ENCODE results near the gene ARID3C. TPM values are rescaled to one million over a fixed set of nuclear protein-coding genes. Genes with fewer than 3 reads are reported as not detected.

The ARID3C gene
- total RNA-seq, 1 donor from 2014 or later = 4.7 TPM

- H3K9ac ChIP-seq = peak within 1 kb of the TSS; percentile 30
- peaks cover 34% of the 10 kb centered on the region for H3K4me1 ChIP-seq
- TF ChIP-seq, protein P1, sequence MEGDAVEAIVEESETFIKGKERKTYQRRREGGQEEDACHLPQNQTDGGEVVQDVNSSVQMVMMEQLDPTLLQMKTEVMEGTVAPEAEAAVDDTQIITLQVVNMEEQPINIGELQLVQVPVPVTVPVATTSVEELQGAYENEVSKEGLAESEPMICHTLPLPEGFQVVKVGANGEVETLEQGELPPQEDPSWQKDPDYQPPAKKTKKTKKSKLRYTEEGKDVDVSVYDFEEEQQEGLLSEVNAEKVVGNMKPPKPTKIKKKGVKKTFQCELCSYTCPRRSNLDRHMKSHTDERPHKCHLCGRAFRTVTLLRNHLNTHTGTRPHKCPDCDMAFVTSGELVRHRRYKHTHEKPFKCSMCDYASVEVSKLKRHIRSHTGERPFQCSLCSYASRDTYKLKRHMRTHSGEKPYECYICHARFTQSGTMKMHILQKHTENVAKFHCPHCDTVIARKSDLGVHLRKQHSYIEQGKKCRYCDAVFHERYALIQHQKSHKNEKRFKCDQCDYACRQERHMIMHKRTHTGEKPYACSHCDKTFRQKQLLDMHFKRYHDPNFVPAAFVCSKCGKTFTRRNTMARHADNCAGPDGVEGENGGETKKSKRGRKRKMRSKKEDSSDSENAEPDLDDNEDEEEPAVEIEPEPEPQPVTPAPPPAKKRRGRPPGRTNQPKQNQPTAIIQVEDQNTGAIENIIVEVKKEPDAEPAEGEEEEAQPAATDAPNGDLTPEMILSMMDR (IDR thresholded peaks at IDR 0.05) = peak; percentile 25
- TF ChIP-seq EZH2phosphoT487 (IDR thresholded peaks at IDR 0.05) = no peak
- peaks cover 25% of the 10 kb centered on the region for H3F3A ChIP-seq (ENCODE audit: low read depth)
- H2AFZ ChIP-seq (replicated peaks) = no peak within 1 kb of the TSS
- peak; percentile 95 for DNase-seq (ENCODE audit: low spot score)
- no peaks in the 10 kb centered on the region for H3K9me3 ChIP-seq (ENCODE audit: low read depth)
- H3K27me3 ChIP-seq = no peaks in the 10 kb centered on the region
- peaks cover 16% of the 10 kb centered on the region for H3K79me2 ChIP-seq (ENCODE audit: low read depth)
- no peaks in the 10 kb centered on the region for H3K9me3 Mint-ChIP-seq
- peak within 1 kb of the TSS; percentile 81 for H3K4me2 ChIP-seq
- peak within 1 kb of the TSS; percentile 96 for H3K27ac Mint-ChIP-seq
- H3K27me3 Mint-ChIP-seq (ENCODE audit: insufficient read depth, low read depth) = peaks cover 9% of the 10 kb centered on the region
- H4K20me1 ChIP-seq (ENCODE audit: low read depth) = peaks cover 7% of the 10 kb centered on the region
- peak within 1 kb of the TSS; percentile 50 for H3K4me3 ChIP-seq
- no peak within 1 kb of the TSS for H3K27ac ChIP-seq
- H3K4me1 Mint-ChIP-seq = peaks cover 63% of the 10 kb centered on the region
- peaks cover 13% of the 10 kb centered on the region for H3K36me3 Mint-ChIP-seq
- H3K36me3 ChIP-seq = no peaks in the 10 kb centered on the region
- H3K4me3 Mint-ChIP-seq = peak within 1 kb of the TSS; percentile 85
Observed at GRCh38 chr9:34651876-34652601, 23.2 kb upstream of the ARID3C start, which contains the start of gene IL11RA. IL11RA (plus strand) TSS chr9:34652185; CDS start chr9:34655218, 3,033 bp downstream.

- Histone ChIP-seq H3K4me1 (peaks cover 35% of the 10 kb centered on the region), H3K9me3 (ENCODE audit: low read depth) (no peaks in the 10 kb centered on the region), H3K4me3 (peak overlapping the region; percentile 50), H3K27ac (no peak overlapping the region), H3K9ac (peak overlapping the region; percentile 30), H3K36me3 (no peaks in the 10 kb centered on the region), H3K4me2 (peak overlapping the region; percentile 81), H3F3A (ENCODE audit: low read depth) (peaks cover 32% of the 10 kb centered on the region), H4K20me1 (ENCODE audit: low read depth) (peaks cover 8% of the 10 kb centered on the region), H2AFZ (replicated peaks) (no peak overlapping the region), H3K79me2 (ENCODE audit: low read depth) (peaks cover 16% of the 10 kb centered on the region), H3K27me3 (no peaks in the 10 kb centered on the region)
- TF ChIP-seq, protein P1 (IDR thresholded peaks at IDR 0.05) = no peak
- TF ChIP-seq EZH2 (IDR thresholded peaks at IDR 0.05) = no peak
- no peak for TF ChIP-seq EZH2phosphoT487 (IDR thresholded peaks at IDR 0.05)
- Mint-ChIP-seq H3K9me3 (no peaks in the 10 kb centered on the region), H3K4me1 (peaks cover 66% of the 10 kb centered on the region), H3K27ac (peak overlapping the region; percentile 96), H3K4me3 (peak overlapping the region; percentile 85), H3K27me3 (ENCODE audit: insufficient read depth, low read depth) (peaks cover 9% of the 10 kb centered on the region), H3K36me3 (peaks cover 13% of the 10 kb centered on the region)
- no peak for DNase-seq (ENCODE audit: low spot score)
Observed at GRCh38 chr9:34651321-34651720, 22.5 kb upstream of the ARID3C start.

GRCh38 chr9:34650816-34651215 is 21.9 kb upstream of the ARID3C start:
- Histone ChIP-seq H3K79me2 (ENCODE audit: low read depth) (peaks cover 16% of the 10 kb centered on the region), H3K36me3 (no peaks in the 10 kb centered on the region), H3K27ac (no peak overlapping the region), H3F3A (ENCODE audit: low read depth) (peaks cover 35% of the 10 kb centered on the region), H3K9ac (no peak overlapping the region), H3K27me3 (no peaks in the 10 kb centered on the region), H3K9me3 (ENCODE audit: low read depth) (no peaks in the 10 kb centered on the region), H2AFZ (replicated peaks) (no peak overlapping the region), H3K4me3 (no peak overlapping the region), H4K20me1 (ENCODE audit: low read depth) (peaks cover 8% of the 10 kb centered on the region), H3K4me1 (peaks cover 37% of the 10 kb centered on the region), H3K4me2 (peak overlapping the region; percentile 81)
- DNase-seq (ENCODE audit: low spot score) = no peak
- H3K9me3 Mint-ChIP-seq = no peaks in the 10 kb centered on the region
- H3K27ac Mint-ChIP-seq = peak overlapping the region; percentile 96
- peak overlapping the region; percentile 85 for H3K4me3 Mint-ChIP-seq
- peaks cover 9% of the 10 kb centered on the region for H3K27me3 Mint-ChIP-seq (ENCODE audit: insufficient read depth, low read depth)
- TF ChIP-seq, protein P1 (IDR thresholded peaks at IDR 0.05) = no peak
- TF ChIP-seq EZH2 (IDR thresholded peaks at IDR 0.05) (no peak), EZH2phosphoT487 (IDR thresholded peaks at IDR 0.05) (no peak)
- H3K4me1 Mint-ChIP-seq = peaks cover 71% of the 10 kb centered on the region
- peaks cover 13% of the 10 kb centered on the region for H3K36me3 Mint-ChIP-seq
